HG02970 (cell line): ENCODE measurements around the gene CHAF1A.

Experiments used
- ATAC-seq: cut with Tn5 transposase; IDR thresholded peaks from one replicate; pipeline ENCODE4 v1.9.1; 2021; ENCODE audit warnings: mild to moderate bottlenecking, moderate library complexity, moderate number of reproducible peaks; ENCODE audit not compliant: unreplicated experiment, low FRiP score

The CHAF1A gene

GRCh38 chr19:4400135-4400936 lies 2.1 kb upstream of the CHAF1A start, which contains the start of gene SH3GL1:
Gene SH3GL1 (minus strand): TSS chr19:4400547. CDS start chr19:4400368, 179 bp downstream.
- peak; percentile 61 for ATAC-seq

DNA sequence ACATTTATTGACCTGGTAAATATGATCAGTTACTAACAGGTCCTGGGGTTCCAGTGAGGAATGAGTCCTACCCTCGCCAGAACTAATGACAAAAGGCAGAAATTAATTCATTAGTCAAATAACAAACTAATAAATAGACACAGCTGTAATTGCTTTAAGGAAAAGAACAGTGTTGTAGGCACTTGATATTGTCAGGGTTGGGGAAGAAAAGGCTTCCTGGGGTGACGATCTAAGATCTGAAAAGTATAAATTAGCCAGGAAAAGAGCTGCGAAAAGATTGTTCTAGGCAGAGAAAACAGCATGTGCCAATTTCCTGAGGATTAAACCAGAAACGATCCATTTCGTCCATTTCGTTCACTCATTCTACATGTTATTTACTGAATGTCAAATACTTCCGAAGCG lies 670 bp upstream of the CHAF1A start:
- ATAC-seq, result no peak

DNA sequence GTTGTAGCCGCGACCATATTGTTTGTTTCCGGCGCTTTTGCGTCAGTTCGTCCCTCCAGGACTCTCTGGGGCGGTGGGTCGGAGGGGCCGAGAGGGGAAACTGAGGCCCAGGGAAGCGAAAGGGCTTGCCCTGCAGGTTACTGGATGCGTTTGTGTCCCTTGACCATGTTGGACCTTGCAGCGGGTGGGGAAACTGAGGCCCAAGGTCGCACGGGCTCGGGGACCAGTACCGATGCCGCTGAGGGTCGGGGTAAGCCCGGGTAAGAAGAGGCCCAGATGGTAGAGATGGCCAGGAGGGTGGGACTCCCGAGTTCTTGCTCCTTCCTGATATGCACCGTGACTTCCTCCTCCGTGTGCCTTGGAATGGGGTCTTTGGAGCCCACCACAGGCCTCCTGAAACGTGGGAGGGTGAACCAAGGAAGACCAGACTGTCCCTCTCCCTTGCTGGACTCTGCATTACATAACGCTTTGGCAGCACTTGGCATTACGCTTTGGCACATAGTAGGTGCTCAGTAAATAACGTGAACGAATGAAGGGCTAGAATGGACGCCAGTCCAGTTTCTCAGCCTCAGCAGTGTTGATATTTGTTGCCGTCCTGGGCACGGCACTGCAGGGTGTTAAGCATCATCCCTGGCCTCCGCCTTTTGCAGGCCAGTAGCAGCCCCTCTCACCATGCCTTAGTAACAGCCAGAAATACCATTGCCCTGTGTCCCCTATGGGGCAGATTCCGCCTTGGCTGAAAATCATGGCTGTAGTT lies 743 bp downstream of the CHAF1A start:
- ATAC-seq, result no peak

DNA sequence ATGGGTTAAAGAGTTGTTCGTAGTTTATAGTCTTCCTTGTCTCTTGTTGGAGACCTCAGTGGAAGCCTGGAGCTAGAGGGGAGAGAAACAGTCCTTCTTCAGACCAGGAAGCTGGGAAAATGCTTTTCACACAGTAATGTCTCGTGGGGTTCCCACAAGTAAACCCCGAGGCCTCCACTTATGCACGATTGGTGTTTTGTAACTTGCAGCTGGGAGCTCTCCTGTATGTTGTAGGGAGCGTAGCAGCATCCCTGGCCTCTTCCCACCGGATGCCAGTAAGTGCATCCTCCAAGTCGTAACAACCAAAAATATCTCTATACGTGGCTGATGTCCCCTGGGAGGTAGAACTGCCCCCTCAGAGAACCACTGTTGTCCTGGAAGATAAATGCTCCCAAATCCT lies 3.5 kb downstream of the CHAF1A start:
- ATAC-seq, result no peak

GRCh38 chr19:4406626-4407025 lies 4.2 kb downstream of the CHAF1A start:
- ATAC-seq, result no peak

DNA sequence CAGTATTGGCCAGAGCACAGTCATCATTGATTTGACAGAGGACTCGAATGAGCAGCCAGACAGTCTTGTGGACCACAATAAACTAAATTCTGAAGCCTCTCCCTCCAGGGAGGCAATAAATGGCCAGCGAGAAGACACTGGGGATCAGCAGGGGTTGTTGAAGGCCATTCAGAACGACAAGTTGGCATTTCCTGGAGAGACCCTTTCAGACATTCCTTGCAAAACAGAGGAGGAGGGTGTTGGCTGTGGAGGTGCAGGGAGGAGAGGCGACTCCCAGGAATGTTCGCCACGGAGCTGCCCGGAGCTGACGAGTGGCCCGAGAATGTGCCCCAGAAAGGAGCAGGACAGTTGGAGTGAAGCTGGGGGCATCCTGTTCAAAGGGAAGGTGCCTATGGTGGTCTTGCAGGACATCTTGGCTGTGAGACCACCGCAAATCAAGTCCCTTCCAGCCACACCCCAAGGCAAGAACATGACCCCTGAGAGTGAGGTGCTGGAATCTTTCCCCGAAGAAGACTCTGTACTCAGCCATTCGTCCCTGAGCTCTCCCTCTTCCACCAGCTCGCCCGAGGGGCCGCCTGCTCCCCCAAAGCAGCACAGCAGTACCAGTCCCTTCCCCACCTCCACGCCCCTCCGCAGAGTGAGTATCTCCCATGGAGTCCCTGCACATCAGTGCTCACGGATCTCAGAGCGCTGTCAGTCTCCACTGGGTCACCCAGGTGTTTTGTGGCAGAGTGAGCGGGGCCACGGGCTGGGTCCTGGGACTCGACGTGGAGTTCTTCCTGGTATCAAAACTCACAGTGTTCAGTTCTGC lies 6.9 kb downstream of the CHAF1A start:
- no peak for ATAC-seq

DNA sequence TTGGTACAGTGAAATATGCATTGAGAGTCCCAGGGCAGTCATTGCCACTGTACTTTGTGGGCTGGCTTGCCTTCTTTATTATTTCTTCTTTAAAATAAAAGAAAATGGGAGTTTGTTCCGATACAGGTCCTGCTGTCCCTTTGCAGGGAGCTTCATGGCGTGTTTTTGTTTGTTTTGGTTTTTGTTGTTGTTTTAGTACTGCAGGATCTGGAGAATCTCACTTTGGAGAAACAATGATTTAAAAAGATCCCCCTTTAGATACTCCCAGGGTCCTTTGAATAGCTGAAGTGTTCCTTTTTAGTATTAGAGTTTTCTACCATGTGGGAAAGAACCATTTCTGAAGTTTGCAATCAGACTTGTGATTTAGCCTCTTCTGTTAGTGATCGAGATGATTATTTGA lies 11.1 kb downstream of the CHAF1A start:
- ATAC-seq, result no peak

- no peak for ATAC-seq
Observed at GRCh38 chr19:4414144-4414799, 11.8 kb downstream of the CHAF1A start.

GRCh38 chr19:4414800-4415321 lies 12.4 kb downstream of the CHAF1A start:
- no peak for ATAC-seq

- no peak for ATAC-seq
Observed at GRCh38 chr19:4415352-4415751, 12.9 kb downstream of the CHAF1A start.

DNA sequence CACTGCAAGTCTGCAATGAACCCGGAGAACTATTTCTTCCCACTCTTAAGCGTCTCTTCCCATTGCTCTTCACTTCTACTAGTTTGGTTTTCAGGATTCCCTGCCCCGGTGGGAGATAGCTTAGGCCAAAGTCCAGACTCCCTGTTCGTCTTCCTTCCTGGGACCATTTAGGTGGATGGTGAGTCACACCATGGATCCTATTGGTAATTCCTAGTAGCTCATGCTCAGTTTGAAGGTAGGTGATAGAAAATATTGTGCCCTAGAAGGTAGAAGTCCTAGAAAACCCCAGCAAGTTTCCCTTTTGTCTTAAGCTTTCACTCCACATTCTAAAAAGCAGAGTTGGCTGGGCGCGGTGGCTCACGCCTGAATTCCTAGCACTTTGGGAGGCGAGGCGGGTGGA lies 13.8 kb downstream of the CHAF1A start:
- no peak for ATAC-seq

DNA sequence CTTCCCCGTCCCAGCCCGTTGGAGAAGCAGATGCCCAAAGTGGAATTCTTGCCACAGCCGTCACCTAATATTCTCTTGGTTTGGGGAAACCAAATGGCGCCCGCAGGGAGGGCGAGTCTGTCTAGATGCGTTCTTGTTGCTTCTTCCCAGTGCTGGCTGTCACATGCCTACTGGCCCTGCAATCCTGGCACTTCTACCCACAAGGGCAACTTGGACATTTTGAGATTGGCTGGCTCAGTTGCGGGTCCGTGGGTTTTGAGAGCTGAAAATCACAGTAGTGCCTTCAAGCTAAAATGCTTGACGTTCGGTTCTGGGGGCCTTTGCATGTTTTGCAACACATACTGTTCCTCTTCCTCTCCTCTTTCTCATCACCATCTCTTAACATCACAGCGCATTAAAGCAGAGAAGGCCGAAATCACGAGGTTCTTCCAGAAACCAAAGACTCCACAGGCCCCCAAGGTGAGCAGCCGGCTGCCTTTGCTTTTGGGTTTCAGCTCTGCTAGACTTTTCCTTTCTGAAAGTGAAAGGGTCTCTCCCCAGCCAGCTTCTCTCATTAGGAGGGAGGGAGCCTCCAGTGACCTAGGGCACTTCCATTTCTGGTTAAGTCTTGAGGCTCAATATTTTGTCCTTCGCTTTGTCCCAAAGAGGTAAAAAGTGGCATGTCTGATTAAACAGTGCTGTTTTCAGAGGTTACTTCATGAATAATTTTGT lies 21.1 kb downstream of the CHAF1A start:
- no peak for ATAC-seq

GRCh38 chr19:4425537-4425936 lies 23.1 kb downstream of the CHAF1A start:
- no peak for ATAC-seq

GRCh38 chr19:4428326-4428975 lies 26.0 kb downstream of the CHAF1A start:
- no peak for ATAC-seq

DNA sequence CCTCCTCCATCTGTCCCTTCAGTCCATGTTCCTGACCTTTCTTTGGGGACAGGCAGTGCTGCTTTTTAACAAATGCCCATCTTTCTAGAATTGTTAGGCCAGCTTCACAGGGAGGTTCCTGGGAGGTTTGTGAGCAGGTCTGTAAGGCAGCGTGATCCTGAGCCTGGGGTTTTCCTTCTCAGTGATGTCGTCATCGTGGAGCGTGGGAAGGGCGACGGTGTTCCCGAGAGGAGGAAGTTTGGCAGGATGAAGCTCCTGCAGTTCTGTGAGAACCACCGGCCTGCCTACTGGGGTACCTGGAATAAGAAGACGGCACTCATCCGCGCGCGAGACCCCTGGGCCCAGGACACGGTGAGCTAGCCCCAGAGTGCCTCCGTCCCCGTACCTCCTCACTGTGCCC lies 26.8 kb downstream of the CHAF1A start:
- ATAC-seq, result no peak

DNA sequence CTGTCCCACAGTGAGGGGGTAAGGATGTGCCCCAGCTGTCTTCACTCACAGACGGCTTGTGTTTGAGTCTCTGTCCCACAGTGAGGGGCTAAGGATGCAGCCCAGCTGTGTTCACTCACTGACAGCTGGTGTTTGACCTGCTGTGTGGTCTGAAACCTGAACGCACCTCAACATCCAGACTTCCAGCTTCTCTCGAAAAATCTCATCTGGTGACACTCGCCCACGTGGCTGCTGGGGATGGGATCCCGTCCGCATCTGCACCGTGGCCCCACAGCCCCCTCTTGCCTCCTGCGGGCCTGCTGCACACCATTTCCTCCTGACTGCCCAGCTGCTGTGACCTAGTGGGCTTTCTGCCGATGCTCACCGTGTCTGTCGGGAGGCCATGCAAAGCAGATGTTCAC lies 27.3 kb downstream of the CHAF1A start:
- ATAC-seq, result no peak

DNA sequence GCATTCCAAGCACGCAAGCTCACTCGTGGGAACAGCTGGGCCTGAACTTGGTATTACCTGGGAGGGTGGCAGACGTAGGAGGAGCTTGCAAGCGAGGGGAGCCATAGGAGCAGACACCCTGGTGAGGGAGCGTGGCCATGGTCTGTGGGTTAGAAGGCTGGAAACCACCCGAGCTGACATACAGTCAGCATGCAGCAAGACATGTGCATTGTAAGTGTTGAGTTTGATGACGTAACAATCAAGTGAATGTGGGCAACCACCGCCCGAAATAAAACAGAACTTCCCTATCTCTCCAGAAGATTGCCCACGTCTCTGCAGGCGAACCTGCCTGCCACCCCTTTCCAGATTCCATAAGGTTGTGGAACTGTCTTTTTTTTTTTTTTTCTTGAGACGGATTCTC lies 28.3 kb downstream of the CHAF1A start:
- no peak for ATAC-seq

- no peak for ATAC-seq
Observed at GRCh38 chr19:4431296-4431695, 28.9 kb downstream of the CHAF1A start.
